GM18520 (cell line): Measurements from ENCODE around the gene CPE.
"Not testable (repeated sequence)": the region's sequence is repeated elsewhere in the genome, so short reads cannot be mapped to it uniquely, and the experiment has no call there.

Experiments
- ATAC-seq: cut with Tn5 transposase; IDR thresholded peaks from one replicate; pipeline ENCODE4 v1.9.1; 2021; ENCODE audit not compliant: unreplicated experiment

The CPE gene

DNA sequence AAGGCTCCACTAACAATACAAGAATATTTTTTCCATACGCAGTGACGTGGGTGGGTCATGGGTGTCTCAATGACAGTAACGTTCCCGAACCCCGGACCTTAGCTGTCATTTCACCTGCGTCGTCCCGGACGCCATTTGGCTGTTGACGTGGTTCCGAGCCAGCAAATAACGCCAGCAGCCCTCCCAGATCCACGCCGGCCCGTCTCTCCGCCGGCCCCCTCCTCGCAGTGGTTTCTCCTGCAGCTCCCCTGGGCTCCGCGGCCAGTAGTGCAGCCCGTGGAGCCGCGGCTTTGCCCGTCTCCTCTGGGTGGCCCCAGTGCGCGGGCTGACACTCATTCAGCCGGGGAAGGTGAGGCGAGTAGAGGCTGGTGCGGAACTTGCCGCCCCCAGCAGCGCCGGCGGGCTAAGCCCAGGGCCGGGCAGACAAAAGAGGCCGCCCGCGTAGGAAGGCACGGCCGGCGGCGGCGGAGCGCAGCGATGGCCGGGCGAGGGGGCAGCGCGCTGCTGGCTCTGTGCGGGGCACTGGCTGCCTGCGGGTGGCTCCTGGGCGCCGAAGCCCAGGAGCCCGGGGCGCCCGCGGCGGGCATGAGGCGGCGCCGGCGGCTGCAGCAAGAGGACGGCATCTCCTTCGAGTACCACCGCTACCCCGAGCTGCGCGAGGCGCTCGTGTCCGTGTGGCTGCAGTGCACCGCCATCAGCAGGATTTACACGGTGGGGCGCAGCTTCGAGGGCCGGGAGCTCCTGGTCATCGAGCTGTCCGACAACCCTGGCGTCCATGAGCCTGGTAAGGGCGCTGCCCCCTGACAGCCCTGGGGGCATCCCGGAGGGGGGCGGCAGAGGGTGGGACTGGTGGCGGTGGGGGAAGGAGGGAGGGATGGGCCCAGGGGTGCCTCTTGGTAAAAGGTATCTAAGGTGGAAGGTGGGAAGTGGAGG, at the start of gene CPE:
TSS of gene CPE (plus strand) at position 264 of the 933 bp plus-strand sequence. CDS start at position 478, 214 bp downstream.
- peak; percentile 65 for ATAC-seq

DNA sequence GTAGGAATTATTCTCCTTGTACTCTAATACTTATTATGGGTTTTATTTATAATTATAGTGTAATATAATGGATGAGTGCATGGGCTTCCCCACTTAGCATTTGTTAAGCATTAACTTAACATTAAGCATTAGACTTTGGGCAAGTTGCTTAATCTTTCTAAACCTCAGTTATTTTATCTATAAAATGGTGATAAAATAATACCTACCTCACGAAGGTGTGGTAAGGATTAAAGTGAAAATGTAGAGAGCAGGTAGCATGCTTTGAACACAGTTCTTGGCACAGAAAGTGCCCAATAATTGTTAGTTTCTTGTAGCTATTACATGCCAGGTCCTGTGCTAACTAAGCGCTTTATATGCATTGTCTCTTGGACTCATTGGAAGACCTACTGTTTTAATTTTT, 48.7 kb upstream of the CPE start:
- no peak for ATAC-seq

DNA sequence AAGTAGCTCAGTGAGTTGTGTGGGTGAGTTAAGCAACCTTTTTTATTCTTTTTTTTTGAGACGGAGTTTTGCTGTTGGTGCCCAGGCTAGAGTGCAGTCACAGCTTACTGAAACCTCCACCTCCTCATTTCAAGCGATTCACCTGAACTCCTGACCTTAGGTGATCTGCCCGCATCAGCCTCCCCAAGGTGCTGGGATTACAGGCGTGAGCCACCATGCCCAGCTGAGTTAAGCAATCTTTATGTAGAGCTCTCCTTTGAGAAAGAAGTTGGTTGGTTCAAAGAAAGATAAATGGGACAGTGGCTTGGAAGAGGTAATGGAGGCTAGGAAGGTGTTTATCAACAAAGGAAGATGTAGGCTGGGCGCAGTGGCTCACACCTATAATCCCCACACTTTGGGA, 48.1 kb upstream of the CPE start:
- no peak for ATAC-seq

DNA sequence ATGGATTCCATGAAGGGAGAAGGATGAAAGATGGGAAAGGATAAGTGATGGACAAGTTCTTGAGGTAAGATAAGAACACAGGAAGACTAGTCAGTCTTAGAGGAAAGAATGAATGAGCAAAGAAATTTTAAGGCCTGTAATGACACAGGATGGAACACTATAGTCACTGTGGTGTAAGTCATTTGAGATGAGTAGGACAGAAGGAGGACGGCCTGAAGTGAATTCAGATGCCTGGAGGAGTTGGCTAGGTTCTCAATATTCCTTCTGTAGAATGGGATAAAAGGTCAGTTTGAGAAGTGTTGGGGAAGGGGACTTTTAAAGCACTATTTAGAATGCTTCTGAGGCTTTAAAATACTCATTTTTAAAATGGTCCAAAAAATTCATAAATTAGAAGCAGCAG, 47.4 kb upstream of the CPE start:
- no peak for ATAC-seq

DNA sequence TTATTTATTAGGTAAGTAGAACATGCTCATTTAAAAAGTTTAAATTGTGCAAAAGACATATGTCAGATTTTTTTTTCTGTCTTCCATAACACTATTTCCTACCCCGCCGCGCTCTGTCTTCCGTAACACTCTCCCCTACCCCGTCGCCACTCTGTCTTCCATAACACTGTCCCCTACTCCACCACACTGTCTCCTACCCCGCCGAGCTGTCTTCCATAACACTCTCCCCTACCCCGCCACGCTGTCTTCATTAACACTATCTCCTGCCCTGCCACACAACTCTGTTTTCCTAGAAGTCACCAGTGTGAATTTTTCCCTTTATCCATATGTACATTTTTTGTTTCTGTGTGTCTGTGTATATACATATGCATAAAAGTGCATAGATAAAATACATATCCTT, 47.0 kb upstream of the CPE start:
- no peak for ATAC-seq

DNA sequence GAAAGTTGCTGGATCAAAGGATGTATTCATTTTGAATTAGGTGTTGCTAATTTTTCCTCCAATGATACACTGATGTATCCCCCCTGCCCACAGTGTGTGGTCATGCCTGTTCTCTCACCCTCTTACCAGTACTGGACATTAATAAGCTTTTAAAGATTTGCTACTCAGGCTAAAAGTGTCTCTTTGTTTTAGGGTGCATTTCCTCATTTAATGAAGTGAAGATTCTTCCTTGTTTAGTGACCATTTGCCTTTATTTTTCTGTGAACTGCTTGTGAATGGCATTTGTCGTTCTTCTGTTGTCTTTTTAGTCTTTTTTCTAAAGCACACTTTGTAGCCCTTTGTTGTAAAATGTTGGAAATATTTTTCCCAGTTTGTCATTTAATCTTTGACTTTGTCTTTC, 46.3 kb upstream of the CPE start:
- no peak for ATAC-seq

DNA sequence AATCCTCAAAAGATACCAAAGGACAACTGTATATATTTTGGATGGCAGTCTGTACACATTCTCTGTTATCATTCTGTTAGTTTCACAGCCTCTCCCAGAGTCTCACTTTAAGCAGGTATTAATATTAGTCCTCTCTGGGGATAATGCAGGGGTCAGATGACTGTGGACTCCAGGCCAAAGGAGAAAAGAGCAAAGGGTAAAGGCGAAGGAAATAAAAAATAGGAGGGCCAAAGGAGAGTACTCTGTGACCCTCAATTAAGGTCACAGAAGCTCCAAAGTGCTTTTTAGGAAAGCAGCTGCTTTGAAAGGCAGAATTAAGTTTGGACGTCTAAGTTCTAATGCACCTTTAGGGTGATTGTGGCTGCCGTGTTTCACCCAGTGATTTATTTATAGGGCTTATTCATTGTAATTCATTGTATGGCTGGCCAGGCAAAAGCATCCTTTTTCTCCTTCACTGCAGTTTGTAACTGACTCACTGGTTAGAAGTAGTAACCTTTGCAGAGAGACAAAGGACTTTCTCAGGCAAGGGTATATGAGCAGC, 43.6 kb upstream of the CPE start:
- no peak for ATAC-seq

DNA sequence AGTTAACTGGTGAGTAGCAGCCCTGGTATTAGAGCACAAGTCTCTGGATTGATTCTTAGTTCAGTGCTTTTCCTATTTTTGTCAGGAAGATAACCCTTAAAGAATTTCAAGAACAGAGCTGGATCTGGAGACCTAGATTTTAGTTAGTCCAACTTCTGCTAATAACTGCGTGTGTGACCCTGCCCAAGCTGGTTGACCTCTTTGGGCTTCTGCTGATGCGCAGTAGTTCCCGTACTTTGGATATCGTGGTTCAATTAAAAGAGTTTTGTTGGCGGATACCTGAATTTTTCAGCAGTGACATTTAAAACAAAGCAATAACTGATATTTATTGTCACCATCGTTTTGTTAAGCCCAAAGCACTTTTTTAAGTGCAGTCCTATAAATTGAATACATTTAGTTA, 42.1 kb upstream of the CPE start:
- no peak for ATAC-seq

DNA sequence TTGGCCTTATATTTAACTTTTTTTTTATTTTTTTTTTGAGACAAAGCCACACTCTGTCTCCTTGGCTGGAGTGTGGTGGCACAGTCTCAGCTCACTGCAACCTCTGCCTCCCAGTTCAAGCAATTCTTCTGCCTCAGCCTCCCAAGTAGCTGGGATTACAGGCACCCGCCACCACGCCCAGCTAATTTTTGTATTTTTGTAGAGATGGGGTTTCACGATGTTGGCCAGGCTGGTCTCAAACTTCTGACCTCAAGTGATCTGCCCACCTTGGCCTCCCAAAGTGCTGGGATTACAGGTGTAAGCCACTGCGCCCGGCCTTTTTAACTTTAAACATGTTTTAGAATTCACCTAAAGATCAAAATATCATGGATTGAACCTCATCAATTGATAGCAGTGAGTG, 36.5 kb upstream of the CPE start:
- ATAC-seq: not testable (repeated sequence)

DNA sequence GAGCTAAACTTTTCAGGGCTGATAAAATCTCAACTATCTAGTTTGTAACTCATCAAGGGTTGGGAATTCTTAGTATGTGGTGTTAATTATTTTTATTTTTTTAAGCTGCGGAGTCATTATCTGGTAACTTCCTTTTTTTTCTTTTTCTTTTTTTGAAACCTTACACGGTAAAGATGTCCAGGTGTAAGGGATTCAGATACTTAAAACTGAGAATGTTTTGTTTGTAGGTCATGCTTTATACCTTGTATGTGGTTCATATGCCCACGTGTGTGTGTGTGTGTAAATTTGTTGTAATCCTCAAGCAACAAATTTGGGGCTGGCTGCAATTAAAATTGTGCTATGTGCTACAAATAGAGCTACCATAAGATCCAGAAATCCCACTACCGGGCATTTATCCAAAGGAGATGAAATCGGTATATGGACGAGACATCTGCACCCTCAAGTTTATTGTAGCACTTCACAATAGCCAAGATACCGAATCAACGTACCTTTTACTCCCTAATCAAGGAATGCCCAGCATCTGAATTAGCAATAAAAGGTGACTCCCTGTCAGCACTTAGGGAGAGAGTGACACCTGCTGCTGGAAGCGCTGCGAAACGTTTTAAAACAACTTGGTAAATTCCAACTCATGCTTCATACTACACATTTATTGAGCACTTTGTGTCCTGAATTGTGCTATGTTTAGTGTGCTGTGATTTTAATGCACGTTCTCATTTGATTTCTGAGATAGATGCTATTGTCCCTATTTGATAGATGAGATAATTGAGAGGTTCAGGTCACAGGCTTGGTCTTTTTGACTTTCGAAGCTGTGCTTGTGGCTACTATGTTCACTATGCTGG, 35.2 kb upstream of the CPE start:
- no peak for ATAC-seq

DNA sequence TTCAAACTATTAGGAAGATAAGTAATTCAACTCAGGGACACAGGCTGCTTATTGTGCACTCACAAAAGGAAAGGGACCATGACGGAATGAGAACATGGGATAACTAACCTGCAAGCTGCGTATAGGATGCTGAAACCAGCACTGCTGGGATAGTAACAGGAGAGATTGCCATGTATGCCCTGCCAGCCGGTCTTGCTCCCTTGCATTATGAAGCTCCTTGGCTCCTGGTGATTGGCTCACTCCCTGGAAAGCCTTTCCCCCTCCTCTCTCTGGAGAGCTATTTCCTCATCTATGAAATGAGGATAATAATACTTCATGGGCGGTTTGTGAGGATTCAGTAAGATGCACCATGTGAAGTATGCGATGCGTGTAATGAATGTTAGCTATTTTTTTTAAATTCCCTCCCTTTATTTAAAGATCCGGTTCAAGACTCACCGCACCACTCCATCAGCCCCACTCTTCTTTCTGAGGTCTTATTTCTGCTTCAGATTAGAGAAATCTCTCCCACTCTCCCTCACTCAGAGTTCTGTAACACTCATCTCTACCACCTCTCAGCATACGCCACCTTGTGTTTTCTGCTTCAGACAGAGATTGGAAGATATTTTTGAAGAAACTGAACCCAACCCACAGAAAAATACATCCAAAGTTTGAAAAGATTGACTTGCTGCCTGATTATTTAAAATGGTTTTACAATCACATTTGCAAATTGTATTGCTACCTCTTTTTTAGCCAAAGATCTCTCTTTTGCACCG, 33.0 kb upstream of the CPE start:
- no peak for ATAC-seq

DNA sequence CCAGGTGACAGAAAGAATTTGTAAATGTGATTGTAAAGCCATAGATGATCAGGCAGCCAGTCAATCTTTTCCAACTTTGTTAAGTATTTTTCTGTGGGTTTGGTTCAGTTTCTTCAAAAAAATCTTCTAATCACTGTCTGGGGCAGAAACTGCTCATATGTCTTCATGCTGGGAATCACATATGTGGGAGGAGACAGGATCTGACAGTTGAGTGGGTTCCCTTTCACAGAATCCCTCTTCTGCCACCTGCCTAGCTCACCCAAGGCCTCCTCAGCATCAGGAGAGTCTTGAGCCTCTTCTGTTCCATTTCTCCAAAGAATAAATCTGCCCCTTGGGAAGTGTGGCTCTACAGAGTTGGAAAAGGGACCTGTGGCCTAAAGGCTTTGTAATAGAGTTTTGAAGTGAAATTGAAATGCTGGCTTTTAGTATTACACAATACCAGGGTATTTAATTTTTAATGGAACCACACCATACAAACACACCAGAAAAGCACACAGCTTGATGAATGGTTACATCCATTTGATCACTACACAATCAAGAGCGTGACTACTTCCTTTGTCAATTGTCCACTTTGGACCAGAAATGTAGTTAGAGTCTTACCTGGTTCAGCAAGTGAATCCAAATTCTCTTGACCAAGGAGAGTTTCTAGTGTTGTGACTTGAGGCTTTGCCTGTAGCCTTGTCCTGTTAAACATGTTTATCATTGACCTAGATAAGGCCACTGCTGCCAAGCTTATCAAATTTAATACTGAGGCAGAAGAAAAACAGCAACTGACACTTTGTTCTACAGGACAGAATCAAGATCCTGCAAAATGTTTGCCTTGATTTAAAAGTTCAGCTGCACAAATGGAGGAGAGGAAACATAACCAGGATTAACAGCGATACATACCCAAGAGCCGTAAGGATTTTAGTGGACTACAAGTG, 30.9 kb upstream of the CPE start:
- no peak for ATAC-seq

DNA sequence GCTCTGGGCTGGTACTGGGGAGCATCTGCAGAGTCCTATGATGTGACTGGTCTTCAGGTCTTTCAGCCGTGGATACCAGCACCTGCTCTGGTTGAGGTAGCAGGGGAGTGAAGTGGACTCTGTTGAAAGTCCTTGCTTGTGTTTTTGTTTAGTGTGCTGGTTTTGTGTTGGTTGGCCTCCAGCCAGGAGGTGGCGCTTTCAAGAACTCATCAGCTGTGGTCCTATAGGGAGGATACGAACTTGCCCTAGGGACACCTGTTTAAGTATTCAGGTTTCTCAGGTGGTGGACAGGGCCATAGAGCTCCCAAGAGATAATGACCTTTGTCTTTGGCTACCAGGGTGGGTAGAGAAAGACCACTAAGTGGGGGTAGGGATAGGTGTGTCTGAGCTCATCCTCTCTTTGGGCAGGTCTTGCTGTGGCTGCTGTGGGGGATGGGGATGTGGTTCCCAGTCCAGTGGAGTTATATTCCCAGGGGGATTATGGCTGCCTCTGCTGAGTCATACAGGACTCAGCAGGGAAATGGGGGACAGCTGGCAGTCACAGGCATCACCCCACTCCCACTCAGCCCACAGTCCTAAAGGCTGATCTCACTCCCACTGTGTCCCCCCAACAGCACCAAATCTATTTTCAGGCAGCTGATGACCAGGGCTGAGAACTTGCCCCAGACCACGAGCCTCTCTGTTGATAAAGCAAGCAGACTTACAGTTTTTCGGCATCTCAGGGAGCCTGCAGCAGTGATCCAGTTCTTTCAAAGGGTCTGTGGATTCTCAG, 27.3 kb upstream of the CPE start:
- ATAC-seq: no peak

DNA sequence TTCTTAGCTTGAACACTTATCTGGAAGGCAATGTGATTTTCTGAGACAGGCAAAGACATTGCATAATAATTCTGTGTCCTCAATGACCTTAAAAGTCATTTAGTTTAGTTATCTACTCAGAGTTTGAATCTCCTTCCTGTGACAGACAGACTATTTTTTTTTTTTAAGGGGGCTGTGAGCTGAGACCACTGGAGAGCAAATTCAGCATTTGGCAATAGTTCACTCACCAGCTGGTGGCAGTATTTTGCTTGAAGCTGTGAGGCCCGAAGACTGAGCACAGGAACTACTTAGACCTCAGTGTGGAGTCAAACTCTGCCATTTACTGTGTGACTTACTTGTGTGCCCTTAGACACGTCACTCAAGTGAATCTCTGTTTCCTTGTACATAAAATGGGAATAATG, 22.9 kb upstream of the CPE start:
- ATAC-seq: peak; percentile 49

DNA sequence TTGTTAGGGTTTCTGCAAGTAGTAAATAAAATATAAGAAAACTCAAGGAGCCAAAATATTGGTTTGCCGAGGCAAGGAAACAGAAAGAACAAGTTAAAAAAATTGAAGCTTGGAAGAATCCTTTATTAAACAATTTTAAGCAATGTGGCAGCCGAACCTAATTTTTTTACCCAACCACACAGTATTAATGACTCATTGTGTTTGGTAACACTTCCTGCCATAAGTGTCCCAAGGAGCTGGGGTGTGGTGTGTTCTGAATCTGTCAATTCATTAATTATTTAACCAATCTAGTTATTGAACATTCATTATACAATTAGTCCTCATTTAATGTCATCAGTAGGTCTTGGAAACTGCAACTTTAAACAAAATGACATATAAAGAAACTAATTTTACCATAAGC, 19.3 kb upstream of the CPE start:
- ATAC-seq: no peak

DNA sequence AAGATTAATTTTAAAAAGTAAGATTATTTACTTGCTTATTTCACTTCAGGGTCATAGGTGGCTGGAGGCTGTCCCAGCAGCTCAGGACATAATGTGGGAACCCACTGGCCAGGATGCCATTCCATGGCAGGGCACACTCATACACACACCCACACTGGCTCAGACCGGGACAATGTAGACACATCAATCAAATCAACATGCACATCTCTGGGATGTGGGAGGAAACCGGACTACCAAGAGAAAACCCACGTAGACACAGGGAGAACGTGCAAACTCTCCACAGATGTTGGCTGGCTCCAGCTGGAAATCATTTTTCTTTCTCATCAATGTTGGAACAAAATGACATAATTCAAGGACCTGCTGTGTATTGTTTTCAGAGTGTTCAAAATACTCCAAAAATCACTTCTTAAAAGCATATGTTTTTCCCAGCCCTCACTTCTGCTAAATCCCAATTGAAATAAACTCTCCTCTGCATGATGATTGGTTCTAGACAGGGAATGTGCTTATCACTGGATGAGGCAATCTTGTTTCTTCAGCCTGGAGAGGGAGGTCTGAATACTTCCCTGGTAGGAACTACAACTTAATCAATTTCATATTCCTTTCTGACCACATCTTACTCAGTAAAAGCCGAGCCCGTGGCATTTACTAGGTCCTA, 18.6 kb upstream of the CPE start:
- no peak for ATAC-seq

DNA sequence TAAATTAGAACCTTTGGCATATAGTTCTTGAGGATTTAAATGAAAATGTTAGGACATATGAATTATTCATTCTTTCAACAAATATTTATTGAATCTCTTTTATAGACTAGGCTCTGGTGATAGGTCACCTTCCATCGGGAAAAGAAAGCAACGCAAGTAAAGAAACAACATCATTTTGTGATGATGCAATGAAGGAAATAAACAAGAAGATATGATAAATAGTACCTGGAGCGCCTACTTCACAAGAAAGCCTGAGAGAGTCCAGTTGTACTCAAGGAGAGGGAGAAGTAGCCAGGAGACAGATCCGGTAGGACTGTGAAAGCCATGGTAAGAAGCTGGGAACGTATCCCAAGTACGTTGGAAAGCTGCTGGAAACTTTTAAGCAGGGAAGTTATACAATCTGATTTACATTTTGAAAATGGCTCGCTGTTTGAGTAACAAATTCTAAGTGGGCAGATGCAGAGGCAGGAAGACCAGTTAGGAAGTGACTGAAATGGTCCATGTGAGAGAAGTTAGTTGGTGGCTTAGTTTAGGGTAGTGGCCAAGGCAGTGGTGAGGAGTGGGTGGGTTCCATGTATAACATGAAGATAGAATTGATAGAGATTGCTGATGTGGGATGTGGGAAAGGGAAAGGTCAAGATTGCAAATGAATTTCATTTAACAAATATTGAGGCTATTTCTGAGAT, 17.7 kb upstream of the CPE start:
- ATAC-seq: no peak

DNA sequence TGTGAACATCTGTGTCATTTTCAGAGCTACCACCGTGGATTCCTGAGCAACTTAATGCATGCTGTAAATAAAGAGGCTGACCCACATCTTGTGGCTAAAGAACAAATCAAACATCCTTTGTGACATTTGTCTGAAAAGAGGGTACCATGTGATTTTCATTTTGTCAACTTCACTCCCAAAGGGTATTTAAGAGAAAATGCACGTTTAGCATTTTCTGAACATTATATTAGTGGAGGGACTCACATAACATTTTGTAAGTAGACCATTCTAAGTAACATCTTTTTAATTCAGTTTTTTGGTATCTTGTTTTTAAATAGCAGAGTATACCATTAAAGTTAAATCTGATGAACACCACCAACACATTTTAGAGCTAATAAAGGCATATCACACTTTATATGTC, 17.0 kb upstream of the CPE start:
- no peak for ATAC-seq
